Dermis microvascular lymphatic vessel endothelial cell (primary cell): ENCODE measurements around the gene TTC7B. TPM values are rescaled to one million over a fixed set of nuclear protein-coding genes. Genes with fewer than 3 reads are reported as not detected.
A peak's percentile ranks its signal among the peaks of the same experiment; 100 is the strongest.

ENCODE experiments used
- DNase-seq, 2 donors: peaks; one replicate each; pipeline versions ENCODE4 v3.0.0 to v3.0.0-alpha.2; 2010; ENCODE audit warnings: low read depth in 2 of 2
- total RNA-seq: library from RNA; depleted of rRNA; stranded (reverse); fragments of >200 nt; gene quantifications from 2 replicates; pipeline ENCODE4 v1.2.1, GENCODE V29; 2014

The TTC7B gene
- total RNA-seq, 1 donor from 2014 or later: 13.9 TPM

DNA sequence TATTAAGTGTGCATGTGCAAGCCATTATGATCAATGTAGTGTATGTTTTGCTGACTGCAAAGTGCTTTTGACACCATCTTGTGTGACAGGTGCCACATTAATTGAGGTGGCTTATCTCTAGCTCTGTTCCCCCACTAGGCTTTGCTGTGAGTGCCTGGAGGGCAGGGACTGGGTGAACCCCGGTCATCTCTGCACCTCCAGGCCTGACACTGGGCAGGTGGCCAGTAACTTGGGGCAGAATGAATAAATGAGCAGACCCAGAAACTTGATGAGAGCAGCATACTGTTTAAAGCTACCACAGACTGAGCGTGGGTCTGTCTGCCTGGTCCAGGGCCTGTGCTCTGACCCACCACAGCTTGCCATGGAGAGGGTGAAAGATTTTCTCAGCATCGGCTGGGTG is 267.8 kb downstream of the TTC7B start:
- no peak for DNase-seq

GRCh38 chr14:90547968-90548367 is 268.3 kb downstream of the TTC7B start:
- no peak for DNase-seq

DNA sequence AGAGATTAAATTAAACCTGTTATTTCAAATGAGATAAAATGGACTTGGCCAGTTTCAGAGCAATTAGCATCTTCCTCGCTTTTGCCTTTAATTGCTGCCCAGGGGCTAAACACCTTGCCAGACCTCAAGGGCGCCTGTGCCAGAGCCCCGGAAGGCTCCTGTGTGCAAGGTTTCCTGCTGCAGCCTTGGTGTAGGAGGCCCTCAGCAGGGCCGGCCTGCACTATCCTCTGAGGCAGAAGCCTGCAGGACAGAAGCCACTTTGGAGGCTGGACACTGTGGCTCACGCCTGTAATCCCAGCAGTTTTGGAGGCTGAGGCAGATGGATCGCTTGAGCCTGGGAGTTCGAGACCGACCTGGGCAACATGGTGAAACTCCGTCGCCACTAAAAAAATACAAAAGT is 269.0 kb downstream of the TTC7B start:
- no peak for DNase-seq

- no peak for DNase-seq
Observed at GRCh38 chr14:90546767-90547166, 269.5 kb downstream of the TTC7B start.

GRCh38 chr14:90545966-90546751 is 270.1 kb downstream of the TTC7B start:
- no peak for DNase-seq

DNA sequence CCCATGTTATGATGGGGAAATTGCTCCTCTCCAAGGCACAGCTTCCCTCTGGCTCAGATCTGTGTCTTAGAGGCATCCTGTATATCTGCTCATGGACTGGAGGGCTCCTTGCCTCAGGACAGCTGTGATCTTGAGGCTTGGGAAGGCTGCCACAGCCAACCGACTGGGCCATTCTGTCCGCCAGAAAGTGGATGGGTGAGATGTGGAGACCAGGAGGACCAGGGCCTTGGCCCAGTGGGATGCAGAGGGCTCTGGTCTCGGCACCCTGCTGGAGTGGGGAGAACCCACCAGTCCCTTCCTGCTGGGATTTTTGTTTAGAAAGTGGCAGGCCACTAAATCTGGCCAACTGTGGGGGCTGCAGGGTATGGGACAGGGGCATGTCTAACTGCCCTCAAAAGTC is 270.8 kb downstream of the TTC7B start:
- DNase-seq: no peak

DNA sequence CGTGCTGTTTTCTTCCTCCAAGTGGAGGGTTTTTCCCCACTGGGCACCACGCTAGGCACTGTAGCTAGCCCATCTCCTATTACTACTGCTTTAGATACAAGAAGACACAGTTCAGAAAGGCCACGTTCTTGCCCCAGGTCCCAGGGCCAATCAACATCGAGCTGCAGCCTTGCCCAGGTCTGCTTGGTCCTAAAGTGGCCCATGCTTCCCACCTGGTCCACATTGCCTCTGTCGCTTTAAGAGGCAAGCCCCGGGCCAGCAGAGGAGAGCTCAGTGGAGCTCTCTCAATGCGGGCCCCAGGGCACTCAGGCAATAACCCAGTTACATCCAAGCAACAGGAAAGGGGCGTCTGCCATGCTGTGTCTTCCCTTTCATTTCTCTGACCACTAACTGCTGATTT is 271.3 kb downstream of the TTC7B start:
- DNase-seq: no peak

- DNase-seq: no peak
Observed at GRCh38 chr14:90544566-90544965, 271.7 kb downstream of the TTC7B start.

- no peak for DNase-seq
Observed at GRCh38 chr14:90543876-90544275, 272.4 kb downstream of the TTC7B start.

- DNase-seq: no peak
Observed at GRCh38 chr14:90541076-90541634, 275.1 kb downstream of the TTC7B start.

GRCh38 chr14:90540437-90540836 is 275.8 kb downstream of the TTC7B start:
- DNase-seq: no peak

DNA sequence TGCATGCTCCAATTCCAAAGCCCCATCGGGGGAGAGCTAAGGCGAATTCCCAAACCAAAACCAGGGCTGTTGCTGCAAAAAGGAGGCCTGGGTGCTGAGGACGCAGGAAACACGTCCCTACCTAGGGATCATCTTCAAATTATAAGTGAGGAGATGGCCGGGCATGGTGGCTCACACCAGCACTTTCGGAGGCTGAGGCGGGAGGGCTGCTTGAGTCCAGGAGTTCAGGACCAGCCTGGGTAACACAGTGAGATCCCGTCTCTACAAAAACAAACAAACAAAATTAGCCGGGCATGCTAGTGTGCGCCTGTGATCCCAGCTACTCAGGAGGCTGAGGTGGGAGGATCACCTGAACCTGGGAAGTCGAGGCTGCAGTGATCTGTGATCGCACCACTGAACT is 276.2 kb downstream of the TTC7B start:
- DNase-seq: no peak

DNA sequence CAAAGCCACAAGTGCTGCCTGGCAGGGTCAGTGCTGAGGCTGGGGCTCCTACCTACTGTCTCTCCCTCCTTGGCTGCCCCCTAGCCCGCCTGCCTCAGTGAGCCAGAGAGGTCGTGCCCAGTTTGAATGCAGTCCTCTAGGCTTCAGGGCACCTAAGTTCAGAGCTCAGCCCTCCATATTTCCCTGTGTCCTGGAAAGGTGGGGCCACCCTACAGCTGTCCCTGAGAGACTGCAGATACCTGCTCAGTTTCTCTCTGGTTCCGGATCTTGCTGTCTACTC is 276.8 kb downstream of the TTC7B start:
- no peak for DNase-seq

DNA sequence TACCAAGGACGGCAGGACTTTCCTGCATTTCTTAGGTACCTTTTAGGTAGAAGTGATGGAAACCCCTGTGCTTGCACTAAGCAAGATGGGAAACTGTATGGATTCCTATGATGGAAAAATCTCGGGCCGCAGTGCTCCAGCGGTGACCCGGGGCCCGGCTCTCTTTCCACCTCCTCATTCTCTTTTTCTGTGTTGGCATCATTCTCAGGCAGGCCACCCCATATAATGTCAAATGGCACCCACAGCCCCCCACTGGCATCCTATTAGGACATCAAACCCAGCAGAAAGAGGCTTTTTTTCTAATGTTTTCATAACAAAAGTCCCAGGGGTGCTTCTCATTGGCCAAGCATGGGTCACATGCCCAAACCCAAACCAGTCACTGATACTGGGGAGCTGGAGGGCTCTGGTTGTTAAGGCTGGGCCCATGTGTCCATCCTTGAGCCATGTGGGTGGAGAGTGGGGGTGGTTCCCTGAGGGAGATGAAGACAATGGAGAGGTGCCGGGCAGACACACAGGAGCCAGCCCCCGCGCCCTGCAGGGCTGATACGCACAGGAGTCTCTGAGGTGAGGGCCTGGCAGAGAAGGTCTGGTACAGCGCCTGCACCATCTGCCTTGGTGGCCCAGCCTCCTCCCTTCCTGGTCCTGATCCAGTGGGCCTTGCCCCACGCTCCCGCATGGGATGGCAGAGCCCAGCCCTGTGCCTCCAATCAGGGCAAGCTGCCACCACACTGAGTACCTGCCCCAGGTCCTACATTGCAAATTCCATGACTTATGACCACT is 277.3 kb downstream of the TTC7B start:
- DNase-seq: no peak

GRCh38 chr14:90538095-90538494 is 278.1 kb downstream of the TTC7B start:
- no peak for DNase-seq

DNA sequence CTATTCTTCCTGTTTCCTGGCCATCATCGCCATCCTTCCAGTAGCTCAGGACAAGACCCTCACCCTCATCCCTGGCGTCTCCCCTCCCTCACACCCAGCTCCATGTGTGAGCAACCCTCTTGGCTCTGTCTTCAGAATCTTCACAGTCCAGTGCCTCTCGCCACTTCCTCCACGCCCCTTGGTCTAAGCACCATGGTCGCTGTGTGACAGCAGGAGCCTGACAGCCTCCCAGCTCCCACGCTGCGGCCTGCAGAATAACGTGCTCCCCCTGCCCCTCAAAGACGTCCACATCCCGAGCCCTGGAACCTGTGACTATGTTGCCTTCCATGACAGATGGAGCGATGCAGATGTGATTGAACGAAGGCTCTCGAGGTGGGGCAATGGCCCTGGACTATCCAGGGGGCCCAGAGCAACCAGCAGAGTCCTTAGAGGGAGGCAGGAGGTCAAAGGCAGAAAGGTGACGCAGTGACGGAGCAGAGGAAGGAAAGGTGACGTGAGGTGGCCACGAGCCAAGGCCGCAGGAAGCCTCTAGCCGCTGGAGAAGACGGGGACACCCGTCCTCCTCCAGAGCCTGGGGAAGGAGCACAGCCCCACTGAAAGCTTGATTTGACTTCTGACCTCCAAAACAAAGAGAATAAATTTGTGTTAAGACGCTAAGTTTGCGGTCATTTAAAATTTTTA is 279.6 kb downstream of the TTC7B start:
- peak in 1 of 2 donors; percentile 36 for DNase-seq

DNA sequence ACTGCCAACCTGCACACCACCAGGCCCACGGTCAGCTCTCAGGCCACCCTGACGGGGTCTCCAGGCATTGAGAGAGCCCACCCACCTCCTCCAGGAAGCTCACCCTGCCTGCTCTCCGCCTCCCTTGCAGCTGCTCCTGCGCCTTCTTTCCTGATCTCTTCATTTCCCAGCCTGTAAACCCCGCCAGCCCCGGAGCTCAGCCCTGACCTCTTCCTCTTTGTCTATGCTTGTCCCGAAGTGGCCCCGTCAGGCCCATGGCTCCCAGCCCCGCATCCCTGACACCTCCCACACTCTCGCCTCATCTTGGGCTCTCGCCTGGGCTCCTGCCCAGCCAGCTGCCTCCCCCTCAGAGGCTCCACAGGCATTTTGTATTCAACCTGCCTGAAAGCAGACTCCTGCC is 280.1 kb downstream of the TTC7B start:
- no peak for DNase-seq

GRCh38 chr14:90535556-90536090 is 280.6 kb downstream of the TTC7B start:
- DNase-seq: no peak

DNA sequence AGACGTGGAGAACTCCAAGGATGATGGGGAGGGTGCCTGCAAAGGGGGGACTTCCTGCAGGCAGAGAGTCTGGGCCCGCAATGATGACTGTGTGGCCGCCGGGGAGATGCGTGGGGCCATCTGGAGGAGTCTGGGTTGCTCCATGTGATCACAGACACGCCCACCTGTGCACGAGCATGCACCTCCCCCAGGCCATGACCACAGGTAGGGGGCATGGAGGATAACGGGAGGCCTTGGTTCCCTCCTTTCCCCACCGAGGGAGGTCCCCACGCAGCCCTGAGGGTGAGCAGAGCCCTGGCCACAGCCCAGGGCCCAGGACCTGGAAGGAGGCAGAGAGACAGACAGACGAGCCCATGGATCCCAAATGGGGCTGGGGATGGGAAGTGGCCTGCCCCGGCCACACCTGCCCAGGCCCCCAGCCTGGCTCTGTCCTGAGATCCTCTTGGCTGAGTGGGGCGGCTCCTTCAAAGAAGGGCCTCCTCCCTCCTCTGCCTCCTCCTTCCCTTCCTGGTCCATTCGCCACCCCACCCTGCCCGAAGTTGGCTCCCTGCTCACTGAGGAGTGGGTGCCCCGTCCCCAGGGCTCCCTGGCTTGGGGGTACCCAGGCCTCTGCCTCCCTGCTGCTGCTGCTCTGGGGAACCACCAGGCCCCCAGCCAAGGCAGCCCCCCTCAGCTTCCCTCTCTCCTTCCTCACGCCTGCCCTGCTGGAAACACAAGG is 281.2 kb downstream of the TTC7B start:
- no peak for DNase-seq

- no peak for DNase-seq
Observed at GRCh38 chr14:90534091-90534837, 282.0 kb downstream of the TTC7B start.

GRCh38 chr14:90533591-90534021 is 282.6 kb downstream of the TTC7B start:
- DNase-seq: peak in 1 of 2 donors; percentile 13
